ENCODE measurements around the gene MESD.

- TF ChIP-seq CTCF (IDR thresholded peaks at IDR 0.05) = no peak
- TF ChIP-seq ZFX (IDR thresholded peaks at IDR 0.05; ENCODE audit: borderline replicate concordance) = no peak
Observed at GRCh38 chr15:81014446-81015093, 25.0 kb upstream of the MESD start.
